Mesenchymal stem cell (in vitro differentiated cells and primary cell): ENCODE data around the gene RRAD.

ENCODE experiments used
- DNase-seq: peaks from one replicate; pipeline ENCODE4 v3.0.0-alpha.2; 2013
- H2AFZ ChIP-seq: one replicate; pipeline ENCODE4 v1.6.1; 2013; ENCODE audit warnings: low read depth, mild to moderate bottlenecking, control low read depth, inconsistent platforms, low read length, moderate library complexity
- H2AK5ac ChIP-seq: 2 replicates; pipeline ENCODE4 v1.6.1; 2013; ENCODE audit warnings: low read length, moderate library complexity, mild to moderate bottlenecking, inconsistent platforms; ENCODE audit not compliant: severe bottlenecking
- H2BK120ac ChIP-seq: one replicate; pipeline ENCODE4 v1.6.1; 2013; ENCODE audit warnings: low read depth, mild to moderate bottlenecking, inconsistent platforms, low read length, moderate library complexity
- H2BK12ac ChIP-seq, 2 experiments: one replicate each; pipeline ENCODE4 v1.6.1; 2013; ENCODE audit warnings: inconsistent platforms in 2 of 2, low read length in 2 of 2, mild to moderate bottlenecking in 2 of 2, moderate library complexity in 2 of 2, control low read depth in 1 of 2
- H2BK15ac ChIP-seq: one replicate; pipeline ENCODE4 v1.6.1; 2013; ENCODE audit warnings: mild to moderate bottlenecking, low read depth, inconsistent platforms; ENCODE audit not compliant: poor library complexity, severe bottlenecking
- H2BK5ac ChIP-seq: 2 replicates; pipeline ENCODE4 v1.6.1; 2013; ENCODE audit warnings: low read depth, mild to moderate bottlenecking, low read length, control low read depth, inconsistent platforms; ENCODE audit not compliant: poor library complexity, severe bottlenecking
- H3K14ac ChIP-seq, 2 experiments: one replicate each; pipeline ENCODE4 v1.6.1; 2013; ENCODE audit warnings: inconsistent platforms in 2 of 2, low read length in 2 of 2, control low read depth in 1 of 2, mild to moderate bottlenecking in 1 of 2, moderate library complexity in 1 of 2
- H3K18ac ChIP-seq, 2 experiments: one replicate each; pipeline ENCODE4 v1.6.1; 2013; ENCODE audit warnings: inconsistent platforms in 2 of 2, low read length in 2 of 2, control low read depth in 1 of 2, low read depth in 1 of 2, mild to moderate bottlenecking in 1 of 2
- H3K23ac ChIP-seq, 2 experiments: one replicate each; pipeline ENCODE4 v1.6.1; 2013; ENCODE audit warnings: inconsistent platforms in 2 of 2, low read length in 2 of 2, mild to moderate bottlenecking in 2 of 2, moderate library complexity in 2 of 2, control low read depth in 1 of 2
- H3K27ac ChIP-seq: 2 replicates; pipeline ENCODE4 v1.5.1; 2013; ENCODE audit warnings: mild to moderate bottlenecking, moderate library complexity, low read length, control low read depth, inconsistent platforms; ENCODE audit not compliant: poor library complexity, severe bottlenecking
- H3K27me3 ChIP-seq, 2 experiments: 2 replicates each; pipeline versions ENCODE4 v1.6.1 to v1.7.0; 2013; ENCODE audit warnings: low read length in 2 of 2, mild to moderate bottlenecking in 2 of 2, moderate library complexity in 2 of 2, control low read depth in 1 of 2, inconsistent platforms in 1 of 2; ENCODE audit not compliant: control insufficient read depth in 1 of 2, insufficient read depth in 1 of 2
- H3K36me3 ChIP-seq, 2 experiments: 2 replicates each; pipeline versions ENCODE4 v1.6.1 to v1.7.0; 2013; ENCODE audit warnings: low read length in 2 of 2, control low read depth in 1 of 2, inconsistent platforms in 1 of 2, low read depth in 1 of 2, mild to moderate bottlenecking in 1 of 2; ENCODE audit not compliant: insufficient read depth in 2 of 2, control insufficient read depth in 1 of 2
- H3K4ac ChIP-seq, 2 experiments: one replicate each; pipeline ENCODE4 v1.6.1; 2013; ENCODE audit warnings: inconsistent platforms in 2 of 2, low read length in 2 of 2, mild to moderate bottlenecking in 2 of 2, moderate library complexity in 2 of 2, control low read depth in 1 of 2, low read depth in 1 of 2
- H3K4me1 ChIP-seq: 2 replicates; pipeline ENCODE4 v1.6.1; 2013; ENCODE audit warnings: low read depth, low read length, control low read depth; ENCODE audit not compliant: control insufficient read depth, insufficient read depth
- H3K4me2 ChIP-seq: 2 replicates; pipeline ENCODE4 v1.6.1; 2013; ENCODE audit warnings: low read length, mild to moderate bottlenecking, inconsistent platforms; ENCODE audit not compliant: poor library complexity, severe bottlenecking
- H3K4me3 ChIP-seq, 2 experiments: 2 replicates each; pipeline versions ENCODE4 v1.5.1 to v1.7.0; 2013; ENCODE audit warnings: low read length in 2 of 2, mild to moderate bottlenecking in 2 of 2, control low read depth in 1 of 2, low read depth in 1 of 2; ENCODE audit not compliant: insufficient read depth in 1 of 2
- H3K79me1 ChIP-seq: replicated peaks from 2 replicates; pipeline ENCODE4 v1.6.1; 2013; ENCODE audit warnings: mild to moderate bottlenecking, control low read depth, low read length, inconsistent platforms; ENCODE audit not compliant: poor library complexity, severe bottlenecking
- H3K9ac ChIP-seq: 2 replicates; pipeline ENCODE4 v1.7.0; 2013; ENCODE audit warnings: mild to moderate bottlenecking, low read length, moderate library complexity
- H3K9me3 ChIP-seq: 2 replicates; pipeline ENCODE4 v1.7.0; 2013; ENCODE audit warnings: mild to moderate bottlenecking, low read length; ENCODE audit not compliant: control insufficient read depth
- H4K8ac ChIP-seq: one replicate; pipeline ENCODE4 v1.6.1; 2013; ENCODE audit warnings: inconsistent platforms, mild to moderate bottlenecking, low read length, moderate library complexity
- H4K91ac ChIP-seq: one replicate; pipeline ENCODE4 v1.6.1; 2013; ENCODE audit warnings: mild to moderate bottlenecking, low read length, inconsistent platforms
- WGBS: methylation state at CpG from one replicate; pipeline ENCODE4 v1.1.7; 2013; ENCODE audit warnings: mixed read lengths; 5-methylcytosine and 5-hydroxymethylcytosine counted together

The RRAD gene

DNA sequence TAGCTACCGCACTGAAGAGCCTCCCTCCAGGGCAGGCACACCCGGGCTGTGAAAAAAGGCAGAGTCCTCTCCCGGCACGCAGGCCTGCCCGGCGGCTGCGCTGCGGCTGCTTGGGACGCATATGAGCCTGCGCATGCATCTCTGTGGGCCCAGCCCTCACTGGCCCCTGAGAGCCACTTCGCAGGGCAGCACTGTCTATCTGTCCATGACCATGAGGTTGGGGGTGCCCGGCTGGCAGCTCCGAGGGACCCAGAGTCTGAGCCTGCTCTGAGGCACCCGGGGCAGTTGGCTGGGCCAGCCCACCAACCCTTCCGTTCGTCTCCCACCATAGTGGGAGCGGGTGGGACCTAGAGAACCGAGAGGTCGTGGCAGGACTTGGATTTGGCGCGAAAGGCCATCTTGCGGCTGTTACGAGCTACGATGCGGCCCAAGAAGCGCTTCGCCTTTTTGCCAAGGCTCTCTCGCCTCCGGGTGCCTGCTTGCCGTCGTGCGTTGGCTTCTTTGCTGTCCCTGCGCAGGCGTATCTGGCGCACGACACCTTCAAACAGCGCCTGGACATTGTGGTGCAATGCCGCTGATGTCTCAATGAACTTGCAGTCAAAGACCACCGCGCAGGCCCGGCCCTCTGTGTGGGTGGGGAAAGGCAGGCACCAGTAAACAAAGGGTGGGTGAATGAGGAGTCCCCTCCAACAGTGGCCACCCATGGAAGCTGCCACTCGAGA, 3.4 kb downstream of the RRAD start:
- DNase-seq, result no peak
- Histone ChIP-seq H3K36me3 (peaks cover 0 to 18% of the 10 kb centered on the region in 2 experiments), H3K4me3 (no peak overlapping the region), H2AK5ac (no peak overlapping the region), H2BK120ac (peak overlapping the region; percentile 21), H3K27ac (no peak overlapping the region), H3K4me2 (no peak overlapping the region), H3K9me3 (no peaks in the 10 kb centered on the region), H3K9ac (no peak overlapping the region), H3K4ac (no peak overlapping the region), H3K23ac (no peak overlapping the region), H3K14ac (no peak overlapping the region), H2BK15ac (peak overlapping the region; percentile 0), H2AFZ (no peak overlapping the region), H3K18ac (no peak overlapping the region), H3K79me1 (no peaks in the 10 kb centered on the region), H3K4me1 (peaks cover 55% of the 10 kb centered on the region), H2BK5ac (no peak overlapping the region), H4K91ac (peak overlapping the region; percentile 61), H4K8ac (peak overlapping the region; percentile 21), H3K27me3 (peaks cover 8 to 60% of the 10 kb centered on the region in 2 experiments), H2BK12ac (peak overlapping the region in 1 of 2 experiments; percentile 46)
- 91% methylated on average over 42 of the region's 42 CpGs for WGBS

DNA sequence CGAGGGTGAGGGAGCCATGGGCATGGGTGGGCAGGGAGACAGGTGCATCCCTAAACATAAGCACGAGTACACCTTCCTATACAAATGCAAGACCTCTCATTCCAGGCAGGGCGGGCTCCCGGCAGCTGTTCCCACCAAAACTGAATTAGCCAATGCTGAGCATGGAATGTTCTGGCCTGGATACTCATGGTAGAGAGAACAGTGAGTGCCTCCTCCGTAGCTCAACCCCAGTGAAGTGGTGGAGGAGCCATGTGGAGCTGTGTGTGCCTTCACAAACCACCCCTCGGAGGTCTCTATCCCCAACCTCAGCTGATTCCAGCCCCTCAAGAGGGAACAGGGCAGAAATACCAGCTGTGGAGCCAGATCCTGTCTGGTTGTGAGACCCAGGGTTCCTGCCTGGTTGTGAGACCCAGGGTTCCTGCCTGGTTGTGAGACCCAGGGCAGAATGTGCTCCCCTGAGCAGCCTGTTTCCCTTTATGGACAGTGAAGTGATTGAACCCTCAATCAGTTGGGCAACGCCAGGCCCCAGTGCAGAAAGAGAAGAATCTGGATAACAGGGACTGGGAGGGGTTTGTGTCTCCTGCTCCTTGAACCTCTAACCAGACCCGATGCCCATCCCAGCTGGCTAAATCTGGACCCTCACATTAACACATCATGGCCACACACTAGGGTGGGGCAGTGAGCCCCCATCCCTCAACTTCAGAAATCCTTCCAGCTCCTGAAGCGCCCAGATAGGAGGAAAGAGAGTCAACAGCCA, 4.2 kb downstream of the RRAD start:
- H2AK5ac ChIP-seq, result peak overlapping the region; percentile 10
- H2BK15ac ChIP-seq, result no peak overlapping the region
- no peak overlapping the region for H3K18ac ChIP-seq
- peaks cover 0 to 18% of the 10 kb centered on the region in 2 experiments for H3K36me3 ChIP-seq
- H3K27me3 ChIP-seq, result peaks cover 10 to 68% of the 10 kb centered on the region in 2 experiments
- no peak overlapping the region for H2BK5ac ChIP-seq
- peak overlapping the region in 1 of 2 experiments; percentile 5 for H2BK12ac ChIP-seq
- no peak overlapping the region for H3K14ac ChIP-seq
- WGBS, result 84% methylated on average over 7 of the region's 9 CpGs
- no peaks in the 10 kb centered on the region for H3K9me3 ChIP-seq
- DNase-seq, result no peak
- no peak overlapping the region for H3K4me2 ChIP-seq
- no peak overlapping the region for H3K23ac ChIP-seq
- no peak overlapping the region for H3K27ac ChIP-seq
- H3K9ac ChIP-seq, result no peak overlapping the region
- peaks cover 47% of the 10 kb centered on the region for H3K4me1 ChIP-seq
- H3K4me3 ChIP-seq, result no peak overlapping the region
- H3K79me1 ChIP-seq, result no peaks in the 10 kb centered on the region
- H2BK120ac ChIP-seq, result peak overlapping the region; percentile 21
- H4K91ac ChIP-seq, result no peak overlapping the region
- no peak overlapping the region for H4K8ac ChIP-seq
- peak overlapping the region in 1 of 2 experiments; percentile 30 for H3K4ac ChIP-seq
- H2AFZ ChIP-seq, result no peak overlapping the region

DNA sequence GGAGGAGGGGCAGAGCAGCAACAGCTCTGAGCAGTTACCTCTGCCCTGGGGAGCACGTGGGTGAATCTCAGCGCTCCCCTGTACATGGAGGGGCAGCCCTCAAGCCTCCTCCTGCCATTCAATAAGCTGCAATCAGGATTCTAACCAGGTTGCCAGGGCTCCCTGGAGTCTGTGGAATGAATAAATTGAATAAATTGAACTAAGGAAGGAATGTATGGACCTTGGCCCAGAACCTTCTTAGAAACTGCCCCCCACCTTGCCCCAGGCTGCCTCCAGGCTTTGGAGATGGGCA, 5.1 kb downstream of the RRAD start:
- no peak overlapping the region for H3K4me2 ChIP-seq

DNA sequence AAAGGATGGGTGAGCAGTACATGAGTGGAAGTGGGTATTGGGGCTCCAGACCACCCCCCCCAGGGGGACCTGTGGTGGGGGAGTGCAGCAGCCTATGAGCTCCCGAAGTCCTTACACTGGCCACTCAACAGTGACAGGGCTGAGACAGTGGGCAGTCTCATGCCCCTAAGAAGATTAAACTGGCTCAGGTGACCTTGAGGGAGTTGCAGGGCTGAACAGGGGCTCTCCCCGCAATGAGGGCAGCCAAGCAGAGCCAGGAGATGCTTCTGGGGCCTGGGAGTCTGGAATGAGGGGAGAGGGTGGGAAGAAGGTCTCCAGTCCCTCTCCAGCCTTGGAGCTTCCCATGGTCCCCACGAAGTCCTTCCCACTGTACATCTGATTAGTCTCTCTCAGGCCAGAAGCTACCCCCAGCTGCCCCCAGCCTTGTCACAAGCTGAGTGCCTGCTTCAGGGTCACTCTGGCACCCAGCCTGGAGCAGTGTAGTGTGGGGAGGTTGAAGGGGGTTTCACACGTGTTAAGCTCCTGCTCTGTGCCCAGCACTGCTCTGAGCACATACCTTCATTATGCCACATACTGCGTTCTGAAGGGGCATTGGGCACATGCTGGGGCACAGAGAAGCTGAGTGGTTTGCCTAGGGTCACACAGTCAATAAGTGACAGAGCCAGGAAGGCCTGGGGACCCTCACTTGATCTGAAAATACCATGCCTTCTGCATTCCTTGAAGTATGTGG, 5.6 kb downstream of the RRAD start:
- no peak overlapping the region for H4K91ac ChIP-seq
- peaks cover 18 to 74% of the 10 kb centered on the region in 2 experiments for H3K27me3 ChIP-seq
- H3K14ac ChIP-seq, result peak overlapping the region in 1 of 2 experiments; percentile 56
- peak overlapping the region; percentile 34 for H3K27ac ChIP-seq
- H3K4me2 ChIP-seq, result no peak overlapping the region
- peak overlapping the region in 1 of 2 experiments; percentile 8 for H3K18ac ChIP-seq
- peaks cover 34% of the 10 kb centered on the region for H3K4me1 ChIP-seq
- no peak for DNase-seq
- H2AFZ ChIP-seq, result no peak overlapping the region
- peaks cover 0 to 18% of the 10 kb centered on the region in 2 experiments for H3K36me3 ChIP-seq
- no peak overlapping the region for H3K9ac ChIP-seq
- peak overlapping the region; percentile 73 for H2AK5ac ChIP-seq
- no peak overlapping the region for H3K4me3 ChIP-seq
- H3K4ac ChIP-seq, result no peak overlapping the region
- H3K23ac ChIP-seq, result no peak overlapping the region
- peak overlapping the region; percentile 8 for H2BK15ac ChIP-seq
- H2BK12ac ChIP-seq, result peak overlapping the region in 1 of 2 experiments; percentile 73
- H3K9me3 ChIP-seq, result no peaks in the 10 kb centered on the region
- H2BK5ac ChIP-seq, result no peak overlapping the region
- H3K79me1 ChIP-seq, result no peaks in the 10 kb centered on the region
- 70% methylated on average over 5 of the region's 5 CpGs for WGBS
- no peak overlapping the region for H4K8ac ChIP-seq
- H2BK120ac ChIP-seq, result no peak overlapping the region

More for the DNA sequence above, 5.1 kb downstream of the RRAD start:
- Histone ChIP-seq H2BK12ac (no peak overlapping the region), H3K23ac (no peak overlapping the region), H2BK15ac (no peak overlapping the region), H4K91ac (no peak overlapping the region), H4K8ac (no peak overlapping the region), H3K4me3 (no peak overlapping the region), H2BK5ac (no peak overlapping the region), H3K18ac (no peak overlapping the region), H2BK120ac (no peak overlapping the region), H2AFZ (no peak overlapping the region), H3K14ac (no peak overlapping the region), H2AK5ac (peak overlapping the region; percentile 73), H3K36me3 (peaks cover 0 to 18% of the 10 kb centered on the region in 2 experiments), H3K79me1 (no peaks in the 10 kb centered on the region), H3K4ac (no peak overlapping the region), H3K9me3 (no peaks in the 10 kb centered on the region), H3K9ac (no peak overlapping the region), H3K27me3 (peaks cover 13 to 69% of the 10 kb centered on the region in 2 experiments), H3K27ac (no peak overlapping the region), H3K4me1 (peaks cover 40% of the 10 kb centered on the region)
- 37% methylated on average over 2 of the region's 2 CpGs for WGBS
- no peak for DNase-seq
